Amniotic epithelial cell (primary cell): ENCODE measurements around the gene LRRC75B.
A peak's percentile ranks its signal among the peaks of the same experiment; 100 is the strongest.

Source experiments
- DNase-seq: peaks from one replicate; pipeline ENCODE4 v3.0.0-alpha.2; 2010; ENCODE audit warnings: low read depth

Gene LRRC75B

DNA sequence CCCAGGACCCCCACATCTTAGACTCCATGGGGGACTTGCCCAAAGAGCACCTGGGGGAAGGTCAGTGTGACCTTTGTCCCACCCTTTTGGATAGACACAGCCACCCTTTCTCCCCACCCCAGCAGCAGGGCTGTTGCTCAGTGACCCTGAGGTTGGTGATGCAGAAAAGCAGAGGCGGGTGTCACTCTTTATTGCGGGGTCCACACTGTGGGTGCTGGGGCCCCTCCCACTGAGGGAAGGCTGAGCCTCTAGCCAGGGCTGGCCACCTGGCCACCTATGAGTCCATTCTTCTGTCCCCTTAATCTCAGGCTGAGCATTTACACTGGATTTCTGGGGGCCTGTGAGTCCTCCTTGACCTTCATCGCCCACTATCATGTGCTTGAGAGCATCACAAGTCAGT is 7.4 kb downstream of the LRRC75B start:
- no peak for DNase-seq

DNA sequence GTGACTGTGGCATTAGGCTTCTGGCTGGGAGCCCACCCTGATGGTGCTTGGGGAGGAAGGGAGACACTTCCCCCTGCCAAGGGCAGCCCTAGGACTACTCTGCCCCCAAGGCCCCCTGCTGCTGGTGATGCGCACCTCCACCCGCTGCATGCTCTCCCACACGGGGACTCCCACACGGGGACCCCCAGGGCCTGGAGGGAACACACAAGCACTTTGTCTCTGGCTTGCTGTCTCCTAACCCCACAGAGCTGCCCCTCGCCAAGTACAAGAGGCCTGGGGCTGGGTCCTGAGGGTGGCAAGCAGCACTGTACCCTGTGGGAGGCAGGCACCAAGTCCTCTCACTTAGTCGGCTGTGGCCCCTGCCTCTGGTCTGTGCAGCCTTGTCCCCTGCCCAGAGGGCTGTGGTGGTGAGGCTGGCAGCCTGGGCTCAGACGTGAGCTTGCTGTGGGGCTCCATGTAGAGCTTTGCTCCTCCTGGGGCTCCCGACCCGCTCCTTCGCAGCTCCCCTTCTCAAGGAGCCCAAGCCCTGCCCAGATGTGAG is 7.9 kb downstream of the LRRC75B start:
- DNase-seq: no peak

DNA sequence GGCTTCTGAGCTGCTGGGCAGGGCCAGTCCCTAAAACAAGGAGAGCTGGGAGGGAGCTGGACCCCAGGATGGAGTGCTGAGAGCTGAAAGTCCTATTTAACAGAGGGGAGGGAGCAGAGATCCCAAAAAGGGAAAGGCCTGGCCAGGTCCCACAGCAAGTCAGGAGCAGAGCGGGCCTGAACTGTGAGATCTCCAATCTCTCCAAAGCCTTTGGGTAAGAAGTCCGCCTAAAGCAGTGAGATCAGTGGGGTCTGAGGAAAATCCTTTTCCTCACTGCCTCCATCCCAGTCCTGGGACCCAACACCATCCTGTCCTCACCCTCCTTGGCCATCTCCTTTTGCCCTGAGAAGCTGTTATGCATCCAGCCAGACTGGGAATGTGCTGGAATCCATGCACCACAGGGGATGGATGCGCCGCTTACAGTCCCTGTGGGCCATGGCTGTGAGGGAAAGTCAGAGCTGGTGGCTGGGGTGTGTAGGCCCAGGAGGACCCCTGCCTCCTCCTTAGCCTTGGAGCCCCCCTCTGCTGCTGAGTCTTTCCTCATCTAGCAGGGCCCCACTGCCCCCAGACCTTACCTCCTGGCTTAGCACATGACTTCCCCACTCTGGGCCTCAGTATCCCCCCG is 8.6 kb downstream of the LRRC75B start:
- no peak for DNase-seq

DNA sequence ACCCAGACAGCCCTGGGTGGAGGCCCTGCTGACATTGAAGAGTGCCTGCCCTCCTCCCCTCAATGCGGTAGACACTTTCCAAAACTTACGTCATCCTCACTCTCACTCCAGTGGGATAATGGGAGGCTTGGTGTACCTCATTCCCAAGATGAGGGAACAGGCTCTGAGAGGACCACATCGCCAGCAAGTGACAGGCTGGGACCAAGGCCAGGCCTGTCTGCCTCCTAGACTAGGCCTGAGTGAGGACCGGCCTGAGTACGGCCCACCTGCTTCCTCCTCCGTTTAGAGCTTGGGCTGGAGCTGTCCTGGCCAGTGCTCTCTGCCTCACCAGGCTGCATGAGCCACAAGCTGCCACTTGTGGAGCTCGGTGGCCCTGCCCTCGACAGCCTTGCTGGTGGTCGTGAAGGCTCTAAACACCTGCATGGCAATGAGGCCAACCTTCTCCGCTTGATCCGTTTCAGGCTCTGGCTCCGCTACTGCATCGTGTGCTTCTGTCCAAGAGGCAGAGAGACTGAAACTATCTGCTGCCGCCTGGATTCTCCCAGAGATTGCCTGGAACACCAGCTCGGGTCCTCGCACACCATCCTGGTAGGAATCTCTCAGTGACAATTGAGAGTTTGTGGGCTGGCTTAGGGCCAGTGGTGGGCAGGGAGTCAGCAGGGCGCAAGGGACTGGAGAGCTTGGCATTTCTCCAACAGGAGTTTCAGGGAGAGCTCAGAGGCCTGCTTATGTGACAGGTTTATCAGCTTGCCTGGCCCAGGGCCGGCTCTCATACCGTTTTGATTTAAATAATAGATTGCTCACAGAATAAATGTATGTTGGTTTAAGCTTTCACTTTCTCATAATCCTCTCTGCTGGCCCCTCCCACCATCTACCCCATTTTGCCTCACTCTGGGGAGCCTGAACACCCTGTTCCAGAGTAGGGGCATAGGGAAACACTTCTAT is 9.4 kb downstream of the LRRC75B start:
- DNase-seq: peak; percentile 37

DNA sequence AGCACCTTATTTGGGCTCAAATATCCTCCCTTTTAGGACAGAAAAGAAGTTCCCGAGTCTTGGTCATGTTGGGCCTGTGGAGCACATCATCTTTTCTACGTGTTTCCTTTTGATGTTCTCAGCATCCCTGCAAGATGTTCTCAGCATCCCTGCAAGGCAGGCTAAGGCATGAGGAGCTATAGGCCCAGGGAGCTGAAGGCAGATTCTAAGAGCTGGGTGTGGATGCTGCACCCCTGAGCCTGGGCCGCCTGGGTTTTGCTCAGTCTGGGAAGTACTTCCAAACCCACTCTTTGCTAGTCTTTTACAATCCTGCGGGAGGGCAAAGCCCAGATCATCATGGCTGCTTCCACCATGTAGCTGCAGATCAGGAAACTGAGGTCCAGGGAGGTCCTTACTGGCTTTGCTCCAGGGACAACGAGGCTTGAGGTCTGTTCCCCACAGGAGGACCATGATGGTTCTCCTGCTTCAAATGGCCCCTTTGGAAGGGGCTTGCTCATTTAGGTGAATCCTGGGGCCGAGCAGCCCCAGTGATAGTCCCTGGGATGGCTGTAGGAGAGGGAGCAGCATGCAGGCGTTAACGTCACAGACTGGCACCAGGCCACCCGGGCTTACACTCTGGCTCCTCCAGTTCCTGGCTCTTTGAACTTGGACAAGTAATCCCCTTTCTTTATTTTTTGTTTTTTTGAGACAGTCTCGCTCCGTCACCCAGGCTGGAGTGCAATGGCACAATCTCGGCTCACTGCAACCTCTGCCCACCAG is 10.6 kb downstream of the LRRC75B start:
- DNase-seq: no peak

DNA sequence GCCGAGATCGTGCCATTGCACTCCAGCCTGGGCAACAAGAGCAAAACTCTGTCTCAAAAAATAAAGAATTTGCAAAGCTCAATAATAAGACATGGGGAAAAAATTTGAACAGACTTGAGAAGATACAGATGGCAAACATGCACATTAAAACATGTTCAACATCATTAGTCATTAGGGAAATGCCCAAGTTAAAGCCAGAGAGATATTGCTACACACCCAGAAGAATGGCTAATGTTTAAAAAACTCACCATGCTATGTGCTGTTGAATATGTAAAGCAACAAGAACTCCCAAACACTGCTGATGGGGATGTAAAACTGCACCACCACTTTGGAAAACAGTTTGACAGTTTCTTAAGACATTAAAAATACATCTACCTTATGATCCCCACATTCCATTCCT is 12.6 kb downstream of the LRRC75B start:
- DNase-seq: peak; percentile 94

DNA sequence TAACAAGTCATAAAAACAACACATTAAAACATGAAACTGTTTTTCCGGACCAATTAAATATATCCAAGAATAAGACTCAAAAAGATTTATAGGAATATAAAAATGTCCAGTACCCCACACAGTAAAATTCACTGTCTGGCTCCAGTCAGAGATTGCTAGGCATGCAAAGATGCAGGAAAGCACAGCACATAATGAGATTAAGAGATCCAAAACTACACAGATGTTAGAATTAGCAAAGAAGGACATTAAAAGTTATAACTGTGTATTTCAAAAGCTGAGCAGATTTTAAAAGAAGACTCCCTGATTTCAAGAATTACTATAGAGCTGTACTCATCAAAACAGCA is 13.6 kb downstream of the LRRC75B start:
- DNase-seq: no peak

DNA sequence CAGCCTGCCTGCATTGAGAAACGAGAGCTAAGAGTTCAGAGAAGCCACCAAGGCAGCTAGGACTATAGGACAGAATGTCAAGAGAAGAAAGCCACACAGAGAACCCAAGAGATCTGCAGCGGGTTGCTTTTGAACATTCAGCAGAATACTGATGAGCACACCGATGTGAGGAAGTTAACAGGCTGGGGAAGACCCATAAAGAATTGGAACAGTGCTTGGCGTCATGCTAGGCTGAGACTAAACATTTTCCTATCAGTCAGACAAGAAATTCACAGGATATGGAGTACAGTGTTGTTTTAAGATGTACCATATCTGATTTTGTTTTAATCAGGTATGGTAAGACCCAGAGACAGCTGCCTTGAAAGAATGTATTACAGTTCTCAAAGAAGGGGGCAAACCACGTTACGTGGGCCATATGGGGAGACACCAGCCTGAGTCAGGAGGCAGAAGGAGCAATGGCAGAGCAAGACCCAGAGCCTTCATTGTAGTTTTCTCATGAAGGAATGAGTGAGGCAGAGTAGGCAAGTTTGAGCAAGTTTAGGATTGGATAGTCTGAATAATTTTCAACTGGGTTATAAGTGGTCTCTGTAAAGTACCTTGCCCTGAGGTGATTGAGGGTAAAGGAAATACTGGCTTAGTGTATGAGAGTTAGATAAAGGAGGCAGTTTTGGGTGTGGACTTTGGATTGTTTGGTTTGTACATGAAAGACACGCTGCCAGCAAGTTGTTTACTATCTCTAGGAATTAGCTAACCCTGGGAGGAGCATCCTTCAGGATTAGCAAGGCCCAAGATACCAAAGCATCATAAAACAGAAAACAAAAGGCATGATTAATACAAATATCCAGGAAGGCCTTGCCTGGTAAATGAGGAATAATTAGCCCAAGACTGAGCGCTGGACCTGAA is 14.3 kb downstream of the LRRC75B start:
- peak; percentile 78 for DNase-seq

DNA sequence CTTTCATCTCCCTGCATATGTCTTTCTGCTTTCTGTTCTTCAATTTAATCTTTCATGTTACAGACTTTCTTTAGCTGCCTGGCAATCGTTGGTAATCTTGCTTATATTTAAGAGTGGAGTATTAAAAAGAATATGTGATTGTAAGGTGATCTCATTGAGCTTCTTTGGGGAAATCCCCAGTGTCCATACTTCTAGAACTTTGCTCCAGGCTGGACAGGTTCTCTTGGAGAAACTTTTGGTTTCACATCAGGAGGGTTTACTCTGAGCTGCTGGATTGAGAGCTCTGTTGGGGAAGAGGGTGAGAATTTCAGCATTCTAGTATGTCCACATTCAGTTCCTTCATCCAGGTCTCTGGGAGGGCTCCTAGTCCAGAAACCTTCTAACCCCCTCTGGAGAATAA is 16.1 kb downstream of the LRRC75B start:
- no peak for DNase-seq

DNA sequence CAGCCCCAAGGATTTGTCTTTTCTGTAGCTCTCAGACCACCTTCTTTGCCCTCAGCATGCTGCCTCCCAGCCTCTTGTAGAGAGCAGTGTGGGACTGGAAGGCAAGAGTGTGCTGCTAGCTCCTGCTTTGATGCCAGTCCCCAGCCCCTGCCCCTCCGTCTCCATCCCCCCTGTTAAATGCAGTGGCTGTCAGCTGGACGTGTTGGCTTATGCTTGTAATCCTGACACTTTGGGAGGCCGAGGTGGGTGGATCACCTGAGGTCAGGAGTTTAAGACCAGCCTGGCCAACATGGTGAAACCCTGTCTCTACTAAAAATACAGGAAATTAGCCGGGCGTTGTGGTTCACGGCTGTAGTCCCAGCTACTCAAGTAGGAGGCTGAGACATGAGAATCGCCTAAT is 21.6 kb downstream of the LRRC75B start:
- no peak for DNase-seq

DNA sequence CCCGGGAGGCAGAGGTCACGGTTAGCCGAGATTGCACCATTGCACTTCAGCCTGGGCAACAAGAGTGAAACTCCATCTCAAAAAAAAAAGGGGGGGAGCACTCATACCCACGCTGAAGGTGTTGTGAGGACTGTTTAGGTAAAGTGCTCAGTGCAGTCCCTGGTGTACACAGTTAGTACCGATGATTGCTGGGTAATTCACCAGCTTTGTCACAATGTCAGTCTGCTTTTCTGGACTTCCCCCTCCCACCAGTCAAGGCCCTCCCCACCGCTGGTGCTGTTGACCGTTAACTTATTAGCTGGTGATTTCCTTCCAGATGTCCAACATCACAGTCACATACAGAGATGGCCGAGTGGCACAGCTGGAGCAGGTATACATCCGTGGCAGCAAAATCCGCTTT is 25.2 kb downstream of the LRRC75B start:
- DNase-seq: no peak

DNA sequence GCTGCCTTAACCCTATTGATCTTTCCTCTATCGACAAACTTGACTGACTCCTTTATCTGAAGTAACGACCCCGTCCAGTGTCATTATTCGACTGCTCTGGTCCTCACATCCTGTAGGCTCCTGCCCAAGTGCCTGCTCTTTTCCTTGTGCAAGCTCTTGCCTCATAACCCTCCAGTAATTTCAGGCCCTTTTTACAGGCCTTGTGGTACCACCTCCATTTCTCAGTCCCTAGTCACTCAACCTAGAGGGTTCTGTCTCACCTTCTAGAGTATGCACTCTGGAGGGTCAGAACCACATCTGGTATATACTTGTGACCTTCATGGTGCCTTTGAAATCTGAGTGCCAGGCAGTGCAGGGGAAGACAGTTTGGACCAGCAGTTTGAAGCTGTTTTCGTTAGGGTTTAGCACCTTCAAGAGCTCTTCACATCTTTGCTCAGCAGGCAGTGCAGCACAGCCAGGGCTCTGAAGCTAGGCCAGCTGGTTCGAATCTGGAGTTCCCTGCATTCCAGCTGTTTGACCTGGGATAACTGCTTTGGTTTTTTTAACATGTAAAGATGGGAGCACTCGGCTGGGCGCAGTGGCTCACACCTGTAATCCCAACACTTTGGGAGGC is 25.9 kb downstream of the LRRC75B start:
- DNase-seq: peak; percentile 29

DNA sequence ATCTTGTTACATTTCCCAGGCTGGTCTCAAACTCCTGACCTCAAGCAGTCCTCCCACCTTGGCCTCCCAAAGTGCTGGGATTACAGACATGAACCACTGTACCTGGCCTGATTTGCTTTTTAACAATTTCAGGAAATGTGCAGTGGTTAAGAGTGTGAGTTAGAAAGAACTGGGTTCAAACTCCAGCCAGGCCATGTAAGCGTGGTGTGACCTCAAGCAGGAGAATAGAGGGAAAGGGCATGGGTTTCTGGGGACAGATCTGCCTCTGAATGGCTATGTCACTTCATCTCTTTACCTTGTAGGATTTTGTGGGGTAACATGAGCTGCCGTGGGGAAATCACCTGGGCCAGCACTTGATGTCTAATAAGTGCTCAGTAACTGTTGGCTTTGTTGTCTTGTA is 27.8 kb downstream of the LRRC75B start:
- DNase-seq: no peak

DNA sequence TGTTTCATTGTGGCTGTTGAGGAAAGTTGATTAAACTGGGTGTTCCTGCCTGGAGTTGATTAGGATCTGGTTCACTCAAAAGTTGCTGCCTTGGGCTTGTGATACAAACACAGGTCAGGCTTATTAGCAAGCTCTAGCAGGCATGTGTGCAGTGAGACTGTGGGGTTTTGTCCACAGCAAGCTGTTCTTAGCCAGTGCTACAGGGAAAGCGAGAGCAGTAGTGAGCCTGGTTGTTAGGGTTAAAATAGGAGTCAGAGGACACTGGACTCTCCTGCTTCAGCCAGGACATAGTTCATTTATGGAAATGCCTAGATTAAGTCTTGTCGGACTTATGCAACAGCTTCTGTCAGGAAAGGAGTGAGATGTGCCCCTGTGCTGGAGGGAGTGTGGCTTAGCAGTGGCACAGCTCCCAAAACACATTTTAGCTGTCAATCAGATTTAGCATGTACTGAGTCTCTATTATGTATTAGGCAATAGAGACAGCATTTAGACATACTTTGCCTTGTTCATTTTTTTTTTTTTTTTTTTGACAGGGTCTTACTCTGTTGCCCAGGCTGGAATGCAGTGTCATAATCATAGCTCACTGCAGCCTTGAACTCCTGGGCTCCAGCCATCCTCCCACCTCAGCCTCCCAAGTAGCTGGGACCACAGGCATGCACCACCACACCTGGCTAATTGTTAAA is 28.4 kb downstream of the LRRC75B start:
- peak; percentile 88 for DNase-seq

DNA sequence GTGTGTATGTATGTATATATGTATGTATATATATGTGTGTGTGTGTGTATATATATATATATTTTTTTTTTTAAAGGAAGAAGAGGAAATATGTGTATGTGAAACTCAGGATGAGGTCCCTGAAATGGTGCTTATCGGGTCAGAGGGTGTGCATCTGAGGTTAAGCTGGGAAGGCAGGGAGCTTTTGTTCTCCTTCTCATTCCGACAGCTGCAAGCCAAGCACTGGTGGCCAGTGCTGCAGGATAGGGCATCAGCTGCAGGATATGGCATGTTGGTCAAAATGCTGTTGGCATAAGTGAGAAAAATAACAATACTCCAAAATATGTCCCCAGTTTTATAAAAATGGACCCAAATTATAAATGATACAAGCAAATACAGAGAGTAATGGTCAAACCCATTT is 29.6 kb downstream of the LRRC75B start:
- no peak for DNase-seq

DNA sequence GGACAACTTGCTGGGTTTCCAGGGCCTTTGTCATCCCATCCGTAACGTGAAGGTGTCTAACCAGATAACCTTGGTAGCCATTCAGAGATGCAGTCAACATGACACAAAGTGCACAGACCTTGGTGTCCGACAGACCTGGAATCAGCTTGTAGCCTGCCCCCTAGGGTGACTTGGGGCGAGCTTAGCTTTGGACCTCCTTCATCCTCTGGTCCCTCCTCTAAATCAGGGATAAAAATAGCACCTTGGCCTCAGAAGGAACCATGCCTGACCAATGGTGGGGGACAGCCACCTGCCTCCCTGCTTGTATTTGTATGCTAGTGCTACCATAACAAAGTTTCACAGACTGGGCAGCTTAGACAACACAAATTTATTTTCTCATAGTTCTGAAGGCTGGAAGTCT is 33.4 kb downstream of the LRRC75B start:
- DNase-seq: no peak

DNA sequence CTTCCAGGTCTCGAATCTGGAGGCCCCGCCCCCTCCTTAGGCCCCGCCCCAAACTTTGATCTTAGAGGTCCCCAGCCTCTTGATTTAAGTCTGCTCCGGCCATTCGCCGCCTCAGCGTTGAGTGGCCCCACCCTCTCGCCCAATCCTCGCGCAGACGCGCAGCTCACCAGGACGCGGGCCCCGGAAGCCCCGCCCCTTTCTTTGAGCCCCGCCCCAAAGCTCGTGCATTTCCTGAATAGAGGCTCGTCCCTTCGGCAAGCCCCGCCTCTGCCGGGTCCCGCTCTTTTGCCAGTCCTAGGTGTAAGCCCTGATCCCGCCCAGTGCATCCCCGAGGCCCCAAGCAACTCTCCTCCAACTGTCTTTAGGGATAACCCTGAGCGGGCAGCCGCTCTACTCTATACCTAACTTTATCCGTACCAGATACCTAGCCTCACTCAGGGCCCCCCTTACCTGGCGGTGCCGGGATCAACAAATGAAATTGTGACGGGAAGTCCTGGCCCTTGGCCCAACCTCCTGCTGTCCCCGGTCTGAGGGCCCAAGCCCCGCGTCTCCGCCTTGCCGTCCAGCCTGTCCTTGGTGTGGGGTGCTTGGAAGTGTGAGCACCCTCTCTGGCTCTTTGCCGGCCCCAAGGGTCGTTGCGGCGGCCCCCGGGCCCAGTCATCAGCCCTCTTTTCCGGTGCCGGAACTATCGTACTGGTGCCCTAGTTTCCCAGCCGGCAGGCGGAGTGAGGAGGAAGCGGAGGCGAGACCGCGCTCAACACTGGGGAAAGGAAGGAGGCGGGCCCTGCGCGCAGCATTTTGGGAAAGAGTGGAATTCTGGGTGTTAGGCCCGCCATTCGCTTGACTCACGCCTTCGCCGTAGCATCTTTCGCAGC is 37.5 kb downstream of the LRRC75B start, which contains the start of gene SNRPD3:
Gene SNRPD3 (plus strand): TSS at position 835 of the 875 bp plus-strand sequence. CDS start 1,676 bp downstream, outside the sequence.
- peak; percentile 97 for DNase-seq

DNA sequence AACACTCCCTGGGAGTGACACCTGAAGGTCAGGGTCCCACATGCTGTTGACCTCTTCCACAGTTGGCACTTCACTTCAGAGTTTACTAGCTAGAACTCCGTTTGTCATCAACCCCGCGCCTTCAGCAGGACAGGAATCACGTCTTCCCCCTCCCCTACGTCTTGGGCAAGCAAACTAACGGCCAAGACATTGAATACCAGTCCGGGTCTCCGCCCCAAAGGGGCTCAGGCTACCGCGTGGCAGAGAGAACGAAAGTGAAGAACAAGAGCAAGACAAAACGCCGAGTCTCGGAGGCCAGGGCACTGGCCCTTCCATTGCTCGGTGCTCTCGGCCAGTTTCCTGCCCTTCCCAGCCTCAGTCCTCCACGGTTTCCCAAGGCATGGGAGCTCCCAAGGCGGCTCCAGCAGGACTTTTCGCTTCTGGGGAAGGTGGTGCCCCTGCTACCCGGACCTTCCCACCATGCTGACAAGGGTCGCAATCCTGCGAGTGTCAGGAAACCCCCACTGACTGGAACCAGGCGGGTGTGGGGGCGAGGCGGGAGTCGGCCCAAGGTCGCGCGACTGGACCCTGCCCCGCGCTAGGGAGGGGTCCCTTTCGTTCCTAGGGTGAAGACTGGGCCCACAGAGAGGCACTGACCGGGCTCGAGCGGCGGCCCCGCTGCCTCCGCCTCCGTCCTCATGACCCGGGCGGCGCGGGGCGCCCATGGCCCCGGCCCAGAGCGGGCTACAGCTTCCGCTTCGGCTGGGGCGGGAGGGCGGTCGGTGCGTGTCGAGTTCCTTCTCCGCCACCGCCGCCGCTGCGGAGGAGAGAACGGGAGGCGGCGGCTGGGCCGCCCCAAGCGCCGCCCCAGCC is 38.3 kb downstream of the LRRC75B start, which contains the start of gene GUCD1:
Gene GUCD1 (minus strand): TSS at position 826 of the 852 bp plus-strand sequence. CDS start 147 bp downstream, at position 679.
- DNase-seq: peak; percentile 37
